Caco-2 (cell line): Measurements from ENCODE around the gene SORBS2. TPM values are rescaled to one million over a fixed set of nuclear protein-coding genes. Genes with fewer than 3 reads are reported as not detected.

ENCODE experiments used
- BruUV-seq: library from RNA; stranded (reverse); fragments of 400-500 nt; replicated peaks from 2 replicates; lab custom pipeline; 2021; lab: Mats Ljungman, UMichigan
- CTCF ChIA-PET: fragments of 300-600 bp; sonication (Branson Sonifier 250); formaldehyde crosslinking; loops from one replicate; lab custom pipeline; 2022; ENCODE audit warnings: antibody characterized with exemption; lab: Charles Lee
- POLR2A ChIA-PET: fragments of 300-600 bp; sonication (Branson Sonifier 250); formaldehyde crosslinking; loops from one replicate; lab custom pipeline; 2022; ENCODE audit warnings: antibody characterized with exemption; lab: Charles Lee
- DNase-seq, 2 experiments: peaks; one replicate each; pipeline versions ENCODE4 v3.0.0 to v3.0.0-alpha.2; 2020 to 2022
- H3K27me3 ChIP-seq: replicated peaks from 2 replicates; pipeline ENCODE4 v1.6.0; 2011; ENCODE audit warnings: low read length; ENCODE audit not compliant: control insufficient read depth, insufficient read depth
- H3K36me3 ChIP-seq: 2 replicates; pipeline ENCODE4 v1.5.1; 2011; ENCODE audit warnings: low read length; ENCODE audit not compliant: control insufficient read depth, insufficient read depth
- H3K4me1 ChIP-seq: fragments of 250-450 bp; sonication (Bioruptor Pico); 2 replicates; pipeline ENCODE4 v1.5.1; 2020; ENCODE audit warnings: mild to moderate bottlenecking
- H3K4me3 ChIP-seq: 2 replicates; pipeline ENCODE4 v1.5.1; 2011; ENCODE audit warnings: low read depth, mild to moderate bottlenecking, control low read depth, low read length
- H3K9me3 ChIP-seq: fragments of 250-450 bp; sonication (Bioruptor Pico); 2 replicates; pipeline ENCODE4 v1.5.1; 2020; ENCODE audit warnings: mild to moderate bottlenecking, moderate library complexity
- H3K27ac Mint-ChIP-seq: one replicate; pipeline ENCODE4 v1.8.0; 2022; ENCODE audit warnings: mixed read lengths; ENCODE audit not compliant: unreplicated experiment
- H3K27me3 Mint-ChIP-seq: one replicate; pipeline ENCODE4 v1.8.0; 2022; ENCODE audit warnings: mixed read lengths; ENCODE audit not compliant: insufficient read depth, unreplicated experiment
- H3K36me3 Mint-ChIP-seq: one replicate; pipeline ENCODE4 v1.8.0; 2022; ENCODE audit warnings: mild to moderate bottlenecking, mixed read lengths; ENCODE audit not compliant: insufficient read depth, unreplicated experiment
- H3K4me1 Mint-ChIP-seq: one replicate; pipeline ENCODE4 v1.8.0; 2022; ENCODE audit warnings: low read depth, mixed read lengths; ENCODE audit not compliant: unreplicated experiment
- H3K4me3 Mint-ChIP-seq: one replicate; pipeline ENCODE4 v1.8.0; 2022; ENCODE audit warnings: mild to moderate bottlenecking, moderate library complexity, mixed read lengths; ENCODE audit not compliant: unreplicated experiment
- H3K9me3 Mint-ChIP-seq: one replicate; pipeline ENCODE4 v1.8.0; 2022; ENCODE audit warnings: mixed read lengths; ENCODE audit not compliant: unreplicated experiment
- intact Hi-C: fragments of 100-400 bp; cut with micrococcal nuclease; formaldehyde crosslinking; loops from one replicate; pipeline ENCODE4 v1.10.0; 2022; ENCODE audit not compliant: unreplicated experiment
- total RNA-seq: library from RNA; stranded (reverse); gene quantifications from 2 replicates; pipeline ENCODE4 v1.2.3, GENCODE V29; 2022
- TF ChIP-seq, protein P1 (sequence below), 2 experiments: fragments of 200-600 bp in 1 of 2; IDR thresholded peaks; 1 replicate in 1 of 2; 2 replicates in 1 of 2; pipeline versions ENCODE4 v1.5.1 to v1.8.0; 2011 to 2022; ENCODE audit warnings: antibody characterized with exemption in 1 of 2, control low read depth in 1 of 2, inconsistent platforms in 1 of 2, low read depth in 1 of 2, low read length in 1 of 2, mild to moderate bottlenecking in 1 of 2, moderate library complexity in 1 of 2; ENCODE audit not compliant: insufficient read depth in 1 of 2, severe bottlenecking in 1 of 2, unreplicated experiment in 1 of 2

SORBS2 gene
- total RNA-seq, 1 experiment from 2014 or later, result 47.7 TPM

DNA sequence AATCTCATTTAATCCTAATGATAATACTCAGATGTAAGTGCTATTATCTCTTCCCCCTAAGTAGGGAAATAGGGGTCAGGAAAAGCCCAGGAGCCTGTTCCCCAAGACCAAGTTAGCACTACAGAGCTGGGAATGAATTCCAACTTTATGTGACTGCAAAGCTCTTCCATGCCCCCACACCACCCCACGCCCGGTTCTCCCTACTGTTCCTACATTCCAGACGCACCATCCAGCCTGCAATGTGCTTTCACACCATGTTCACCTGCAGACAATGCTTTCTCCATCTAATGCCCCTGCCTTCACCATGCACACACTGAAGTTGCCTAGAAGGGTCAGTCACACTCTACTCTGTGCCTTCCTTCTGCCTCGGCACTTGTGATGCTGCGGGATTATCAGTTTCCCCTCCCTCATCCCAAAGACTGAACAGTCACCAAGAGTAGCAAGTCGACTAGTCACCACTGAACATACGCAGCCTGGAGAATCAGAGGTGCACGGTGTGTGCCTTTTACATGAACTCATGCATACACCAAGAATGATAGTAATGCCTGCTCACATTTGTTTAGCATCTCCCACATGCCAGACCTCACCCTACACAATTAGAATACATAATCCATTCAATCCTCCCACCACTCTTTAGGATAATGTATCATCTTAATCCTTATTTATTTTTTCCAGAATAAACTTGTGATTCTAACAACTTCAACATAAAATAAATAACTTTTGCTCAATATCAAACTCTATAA, 14.2 kb downstream of the SORBS2 start:
- Mint-ChIP-seq H3K27me3 (no peaks in the 10 kb centered on the region), H3K4me3 (no peak overlapping the region), H3K9me3 (peaks cover 24% of the 10 kb centered on the region), H3K36me3 (peaks cover 11% of the 10 kb centered on the region), H3K4me1 (peaks cover 17% of the 10 kb centered on the region), H3K27ac (peak overlapping the region; percentile 63)
- intact Hi-C loops, result no loop called here
- no peak for DNase-seq
- Histone ChIP-seq H3K4me3 (no peak overlapping the region), H3K4me1 (peaks cover 12% of the 10 kb centered on the region), H3K27me3 (no peaks in the 10 kb centered on the region), H3K36me3 (no peaks in the 10 kb centered on the region; the same call in 1 of the 2 replicates), H3K9me3 (no peaks in the 10 kb centered on the region)
- no TSS peak for BruUV-seq
- CTCF ChIA-PET, result no interaction called here
- POLR2A ChIA-PET, result interaction anchor here (0.6 kb wide), 1 partner anchor 14 kb away, joined by 3 read pairs; no protein-coding TSS in a partner anchor
- TF ChIP-seq, protein P1, sequence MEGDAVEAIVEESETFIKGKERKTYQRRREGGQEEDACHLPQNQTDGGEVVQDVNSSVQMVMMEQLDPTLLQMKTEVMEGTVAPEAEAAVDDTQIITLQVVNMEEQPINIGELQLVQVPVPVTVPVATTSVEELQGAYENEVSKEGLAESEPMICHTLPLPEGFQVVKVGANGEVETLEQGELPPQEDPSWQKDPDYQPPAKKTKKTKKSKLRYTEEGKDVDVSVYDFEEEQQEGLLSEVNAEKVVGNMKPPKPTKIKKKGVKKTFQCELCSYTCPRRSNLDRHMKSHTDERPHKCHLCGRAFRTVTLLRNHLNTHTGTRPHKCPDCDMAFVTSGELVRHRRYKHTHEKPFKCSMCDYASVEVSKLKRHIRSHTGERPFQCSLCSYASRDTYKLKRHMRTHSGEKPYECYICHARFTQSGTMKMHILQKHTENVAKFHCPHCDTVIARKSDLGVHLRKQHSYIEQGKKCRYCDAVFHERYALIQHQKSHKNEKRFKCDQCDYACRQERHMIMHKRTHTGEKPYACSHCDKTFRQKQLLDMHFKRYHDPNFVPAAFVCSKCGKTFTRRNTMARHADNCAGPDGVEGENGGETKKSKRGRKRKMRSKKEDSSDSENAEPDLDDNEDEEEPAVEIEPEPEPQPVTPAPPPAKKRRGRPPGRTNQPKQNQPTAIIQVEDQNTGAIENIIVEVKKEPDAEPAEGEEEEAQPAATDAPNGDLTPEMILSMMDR (IDR thresholded peaks at IDR 0.05; ENCODE audit: insufficient read depth in 1 of 2, low read depth in 1 of 2, low read length in 1 of 2, severe bottlenecking in 1 of 2, unreplicated experiment in 1 of 2), result no peak

DNA sequence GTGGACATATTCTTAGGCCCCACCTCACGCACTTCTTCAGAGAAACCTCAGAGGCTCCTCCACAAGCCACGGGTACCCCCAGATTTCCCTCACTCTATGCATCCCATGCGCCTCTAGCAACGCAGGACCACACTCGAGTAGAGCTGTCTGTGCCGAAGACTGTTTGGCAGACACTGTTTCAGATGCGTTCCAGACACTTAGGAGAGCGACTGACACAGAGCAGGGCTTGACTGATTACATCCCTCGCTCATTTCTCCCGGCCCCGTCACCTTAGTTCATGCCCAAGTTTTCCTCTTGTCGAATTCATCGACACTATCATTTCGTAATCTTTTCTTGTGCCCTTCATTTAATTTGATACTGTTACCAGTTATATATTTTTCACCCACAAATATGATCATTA, 15.0 kb downstream of the SORBS2 start:
- H3K4me3 Mint-ChIP-seq, result no peak overlapping the region
- H3K4me3 ChIP-seq, result no peak overlapping the region
- ChIA-PET POLR2A (interaction anchor here (0.6 kb wide), 1 partner anchor 15 kb away, joined by 3 read pairs; no protein-coding TSS in a partner anchor), CTCF (no interaction called here)
- no peaks in the 10 kb centered on the region for H3K9me3 ChIP-seq
- H3K36me3 Mint-ChIP-seq, result peaks cover 6% of the 10 kb centered on the region
- H3K27ac Mint-ChIP-seq, result no peak overlapping the region
- TF ChIP-seq, protein P1 (IDR thresholded peaks at IDR 0.05; ENCODE audit: insufficient read depth in 1 of 2, low read depth in 1 of 2, low read length in 1 of 2, severe bottlenecking in 1 of 2, unreplicated experiment in 1 of 2), result no peak
- H3K27me3 ChIP-seq, result no peaks in the 10 kb centered on the region
- no peak for DNase-seq
- peaks cover 15% of the 10 kb centered on the region for H3K4me1 ChIP-seq
- intact Hi-C loops, result no loop called here
- peaks cover 17% of the 10 kb centered on the region for H3K4me1 Mint-ChIP-seq
- H3K9me3 Mint-ChIP-seq, result peaks cover 18% of the 10 kb centered on the region
- H3K36me3 ChIP-seq, result no peaks in the 10 kb centered on the region; the same call in 1 of the 2 replicates
- no TSS peak for BruUV-seq
- no peaks in the 10 kb centered on the region for H3K27me3 Mint-ChIP-seq

DNA sequence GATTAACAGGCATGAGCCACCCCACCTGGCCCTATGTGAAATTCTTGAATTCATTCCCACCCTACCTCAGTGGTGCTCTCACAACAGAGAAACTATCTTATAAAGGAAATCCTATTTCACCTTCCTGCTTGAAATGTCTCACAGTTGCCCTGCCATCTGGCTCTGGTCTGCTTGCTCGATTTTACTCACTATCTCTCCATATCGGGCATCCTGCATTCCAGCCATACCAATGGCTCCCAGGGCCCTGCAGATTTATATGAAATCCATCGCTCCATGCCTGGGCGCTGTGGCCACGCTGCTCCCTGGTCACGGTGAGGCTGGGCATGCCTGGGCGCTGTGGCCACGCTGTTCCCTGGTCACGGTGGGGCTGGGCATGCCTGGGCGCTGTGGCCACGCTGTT, 15.8 kb downstream of the SORBS2 start:
- no TSS peak for BruUV-seq
- Histone ChIP-seq H3K4me1 (peaks cover 15% of the 10 kb centered on the region), H3K27me3 (no peaks in the 10 kb centered on the region), H3K4me3 (no peak overlapping the region), H3K9me3 (no peaks in the 10 kb centered on the region), H3K36me3 (no peaks in the 10 kb centered on the region; the same call in 1 of the 2 replicates)
- no peak for DNase-seq
- TF ChIP-seq, protein P1 (IDR thresholded peaks at IDR 0.05; ENCODE audit: insufficient read depth in 1 of 2, low read depth in 1 of 2, low read length in 1 of 2, severe bottlenecking in 1 of 2, unreplicated experiment in 1 of 2), result no peak
- Mint-ChIP-seq H3K4me1 (peaks cover 17% of the 10 kb centered on the region), H3K27ac (no peak overlapping the region), H3K36me3 (peaks cover 6% of the 10 kb centered on the region), H3K9me3 (peaks cover 10% of the 10 kb centered on the region), H3K27me3 (no peaks in the 10 kb centered on the region), H3K4me3 (no peak overlapping the region)
- intact Hi-C loops, result no loop called here
- CTCF ChIA-PET, result no interaction called here
- POLR2A ChIA-PET, result no interaction called here
